ENCODE measurements around the gene EEA1.

The EEA1 gene

DNA sequence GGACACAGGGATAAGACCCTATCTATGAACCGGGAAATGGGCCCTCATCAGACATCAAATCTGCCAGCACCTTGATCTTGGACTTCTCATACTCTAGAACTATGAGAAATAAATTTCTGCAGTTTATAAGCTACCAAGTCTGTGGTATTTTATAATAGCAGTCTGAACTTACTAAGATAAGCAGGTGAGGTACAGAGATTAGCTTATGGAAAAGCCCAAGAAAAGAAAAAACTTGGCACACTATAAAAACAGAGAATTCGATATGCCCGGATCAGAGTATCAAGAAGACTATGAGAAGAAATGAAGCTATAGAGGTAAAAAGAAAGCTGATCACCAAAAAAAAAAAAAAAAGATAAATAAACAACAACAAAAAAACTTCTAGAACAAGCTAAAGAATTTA, 52.6 kb downstream of the EEA1 start:
- POLR2A ChIA-PET = no interaction called here
- H3K4me1 ChIP-seq (ENCODE audit: control insufficient read depth, insufficient read depth, low read length) = no peaks in the 10 kb centered on the region
- no peak overlapping the region for H3K4me3 ChIP-seq (ENCODE audit: low read depth, low read length)
- CTCF ChIA-PET = interaction anchor here (0.7 kb wide), 1 partner anchor 12 kb away, joined by 3 read pairs; no protein-coding TSS in a partner anchor
- H3K27ac ChIP-seq (ENCODE audit: extremely low read depth, low read depth, low read length) = no peak overlapping the region
- TF ChIP-seq ZNF776 (tag by site-specific recombination; IDR thresholded peaks at IDR 0.05; ENCODE audit: borderline replicate concordance) (no peak), ZNF660 (tag by site-specific recombination; IDR thresholded peaks at IDR 0.05) (no peak), HOXC10 (CRISPR knock-in tag; IDR thresholded peaks at IDR 0.05) (no peak), MZF1 (tag by site-specific recombination; IDR thresholded peaks at IDR 0.05; ENCODE audit: borderline replicate concordance) (no peak), PRDM2 (tag by site-specific recombination; IDR thresholded peaks at IDR 0.05; ENCODE audit: borderline replicate concordance) (no peak), PBX3 (CRISPR knock-in tag; IDR thresholded peaks at IDR 0.05) (no peak), KLF7 (tag by site-specific recombination; IDR thresholded peaks at IDR 0.05; ENCODE audit: borderline replicate concordance) (no peak), BCL11B (tag by site-specific recombination; IDR thresholded peaks at IDR 0.05; ENCODE audit: low read depth) (no peak), ZNF473 (tag by site-specific recombination; IDR thresholded peaks at IDR 0.05) (no peak), ZNF843 (tag by site-specific recombination; IDR thresholded peaks at IDR 0.05) (no peak), ZNF274 (IDR thresholded peaks at IDR 0.05; ENCODE audit: low read length) (no peak), ZNF274 (tag by site-specific recombination; IDR thresholded peaks at IDR 0.05; ENCODE audit: borderline replicate concordance) (no peak), ZNF157 (tag by site-specific recombination; IDR thresholded peaks at IDR 0.05) (no peak)
- H3K9me3 ChIP-seq (ENCODE audit: control insufficient read depth, insufficient read depth, low read depth, low read length) = no peaks in the 10 kb centered on the region
- peaks cover 0 to 5% of the 10 kb centered on the region in 2 experiments; a peak in 2 of 3 replicates for H3K36me3 ChIP-seq (ENCODE audit: control insufficient read depth in 2 of 2, insufficient read depth in 1 of 2, low read length in 2 of 2)

- no peak overlapping the region for H3K4me3 ChIP-seq (ENCODE audit: low read depth, low read length)
- H3K9me3 ChIP-seq (ENCODE audit: control insufficient read depth, insufficient read depth, low read depth, low read length) = no peaks in the 10 kb centered on the region
- CTCF ChIA-PET = no interaction called here
- H3K36me3 ChIP-seq (ENCODE audit: control insufficient read depth in 2 of 2, insufficient read depth in 1 of 2, low read length in 2 of 2) = no peaks in the 10 kb centered on the region; a peak in 1 of 3 replicates
- no peak overlapping the region for H3K27ac ChIP-seq (ENCODE audit: extremely low read depth, low read depth, low read length)
- no peaks in the 10 kb centered on the region for H3K4me1 ChIP-seq (ENCODE audit: control insufficient read depth, insufficient read depth, low read length)
- POLR2A ChIA-PET = no interaction called here
- TF ChIP-seq ZBTB8A (tag by site-specific recombination; IDR thresholded peaks at IDR 0.05) (no peak), TSHZ1 (tag by site-specific recombination; IDR thresholded peaks at IDR 0.05; ENCODE audit: borderline replicate concordance) (no peak), ZNF366 (tag by site-specific recombination; conservative IDR thresholded peaks at IDR 0.05) (no peak)
- TF ChIP-seq, protein P1, sequence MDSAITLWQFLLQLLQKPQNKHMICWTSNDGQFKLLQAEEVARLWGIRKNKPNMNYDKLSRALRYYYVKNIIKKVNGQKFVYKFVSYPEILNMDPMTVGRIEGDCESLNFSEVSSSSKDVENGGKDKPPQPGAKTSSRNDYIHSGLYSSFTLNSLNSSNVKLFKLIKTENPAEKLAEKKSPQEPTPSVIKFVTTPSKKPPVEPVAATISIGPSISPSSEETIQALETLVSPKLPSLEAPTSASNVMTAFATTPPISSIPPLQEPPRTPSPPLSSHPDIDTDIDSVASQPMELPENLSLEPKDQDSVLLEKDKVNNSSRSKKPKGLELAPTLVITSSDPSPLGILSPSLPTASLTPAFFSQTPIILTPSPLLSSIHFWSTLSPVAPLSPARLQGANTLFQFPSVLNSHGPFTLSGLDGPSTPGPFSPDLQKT (IDR thresholded peaks at IDR 0.05; ENCODE audit: borderline replicate concordance, low read depth, low read length) = no peak
- TF ChIP-seq, protein P2, sequence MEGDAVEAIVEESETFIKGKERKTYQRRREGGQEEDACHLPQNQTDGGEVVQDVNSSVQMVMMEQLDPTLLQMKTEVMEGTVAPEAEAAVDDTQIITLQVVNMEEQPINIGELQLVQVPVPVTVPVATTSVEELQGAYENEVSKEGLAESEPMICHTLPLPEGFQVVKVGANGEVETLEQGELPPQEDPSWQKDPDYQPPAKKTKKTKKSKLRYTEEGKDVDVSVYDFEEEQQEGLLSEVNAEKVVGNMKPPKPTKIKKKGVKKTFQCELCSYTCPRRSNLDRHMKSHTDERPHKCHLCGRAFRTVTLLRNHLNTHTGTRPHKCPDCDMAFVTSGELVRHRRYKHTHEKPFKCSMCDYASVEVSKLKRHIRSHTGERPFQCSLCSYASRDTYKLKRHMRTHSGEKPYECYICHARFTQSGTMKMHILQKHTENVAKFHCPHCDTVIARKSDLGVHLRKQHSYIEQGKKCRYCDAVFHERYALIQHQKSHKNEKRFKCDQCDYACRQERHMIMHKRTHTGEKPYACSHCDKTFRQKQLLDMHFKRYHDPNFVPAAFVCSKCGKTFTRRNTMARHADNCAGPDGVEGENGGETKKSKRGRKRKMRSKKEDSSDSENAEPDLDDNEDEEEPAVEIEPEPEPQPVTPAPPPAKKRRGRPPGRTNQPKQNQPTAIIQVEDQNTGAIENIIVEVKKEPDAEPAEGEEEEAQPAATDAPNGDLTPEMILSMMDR (tag by site-specific recombination; IDR thresholded peaks at IDR 0.05) = no peak
- TF ChIP-seq, protein P3, sequence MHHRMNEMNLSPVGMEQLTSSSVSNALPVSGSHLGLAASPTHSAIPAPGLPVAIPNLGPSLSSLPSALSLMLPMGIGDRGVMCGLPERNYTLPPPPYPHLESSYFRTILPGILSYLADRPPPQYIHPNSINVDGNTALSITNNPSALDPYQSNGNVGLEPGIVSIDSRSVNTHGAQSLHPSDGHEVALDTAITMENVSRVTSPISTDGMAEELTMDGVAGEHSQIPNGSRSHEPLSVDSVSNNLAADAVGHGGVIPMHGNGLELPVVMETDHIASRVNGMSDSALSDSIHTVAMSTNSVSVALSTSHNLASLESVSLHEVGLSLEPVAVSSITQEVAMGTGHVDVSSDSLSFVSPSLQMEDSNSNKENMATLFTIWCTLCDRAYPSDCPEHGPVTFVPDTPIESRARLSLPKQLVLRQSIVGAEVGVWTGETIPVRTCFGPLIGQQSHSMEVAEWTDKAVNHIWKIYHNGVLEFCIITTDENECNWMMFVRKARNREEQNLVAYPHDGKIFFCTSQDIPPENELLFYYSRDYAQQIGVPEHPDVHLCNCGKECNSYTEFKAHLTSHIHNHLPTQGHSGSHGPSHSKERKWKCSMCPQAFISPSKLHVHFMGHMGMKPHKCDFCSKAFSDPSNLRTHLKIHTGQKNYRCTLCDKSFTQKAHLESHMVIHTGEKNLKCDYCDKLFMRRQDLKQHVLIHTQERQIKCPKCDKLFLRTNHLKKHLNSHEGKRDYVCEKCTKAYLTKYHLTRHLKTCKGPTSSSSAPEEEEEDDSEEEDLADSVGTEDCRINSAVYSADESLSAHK (tag by site-specific recombination; IDR thresholded peaks at IDR 0.05) = no peak
Measured at GRCh38 chr12:92871116-92871515, 58.0 kb downstream of the EEA1 start.

All from HEK293 (cell line).